ENCODE data around the gene MYBL2.

The MYBL2 gene

DNA sequence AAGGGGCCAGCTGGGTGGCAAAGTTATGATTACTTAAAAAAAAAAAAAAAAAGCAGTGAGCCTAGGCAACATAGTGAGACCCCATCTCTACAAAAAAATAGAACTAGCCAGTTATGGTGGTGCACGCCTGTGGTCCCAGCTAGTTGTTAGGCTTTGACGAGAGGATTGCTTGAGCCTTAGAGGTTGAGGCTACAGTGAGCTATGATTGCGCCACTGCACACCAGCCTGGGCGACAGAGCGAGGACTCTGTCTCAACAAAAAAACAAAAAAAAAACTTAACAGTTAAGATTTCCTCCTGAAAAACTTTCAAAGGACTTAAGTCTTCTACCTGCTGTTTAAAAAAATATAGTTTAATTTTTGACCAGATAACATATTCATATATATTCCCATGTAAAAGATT is 57.5 kb downstream of the MYBL2 start:
- DNase-seq: no peak

DNA sequence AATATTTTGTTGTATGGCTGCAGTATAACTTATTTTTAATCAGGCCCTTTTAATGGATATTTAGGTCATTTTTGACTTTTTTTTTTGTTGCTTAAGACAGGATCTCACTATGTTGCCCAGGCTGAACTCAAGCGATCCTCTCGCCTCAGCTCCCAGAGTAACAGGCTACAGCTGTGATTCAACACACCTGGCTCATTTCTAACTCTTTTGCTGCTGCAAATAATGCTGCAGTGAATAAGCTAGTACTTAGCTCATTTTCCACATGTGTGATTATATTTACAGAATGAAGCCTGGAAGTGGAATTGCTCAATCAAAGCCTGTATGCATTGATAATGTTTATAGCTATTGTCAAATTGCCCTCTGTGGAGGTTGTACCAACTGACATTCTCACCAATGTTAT is 58.8 kb downstream of the MYBL2 start:
- no peak for DNase-seq

DNA sequence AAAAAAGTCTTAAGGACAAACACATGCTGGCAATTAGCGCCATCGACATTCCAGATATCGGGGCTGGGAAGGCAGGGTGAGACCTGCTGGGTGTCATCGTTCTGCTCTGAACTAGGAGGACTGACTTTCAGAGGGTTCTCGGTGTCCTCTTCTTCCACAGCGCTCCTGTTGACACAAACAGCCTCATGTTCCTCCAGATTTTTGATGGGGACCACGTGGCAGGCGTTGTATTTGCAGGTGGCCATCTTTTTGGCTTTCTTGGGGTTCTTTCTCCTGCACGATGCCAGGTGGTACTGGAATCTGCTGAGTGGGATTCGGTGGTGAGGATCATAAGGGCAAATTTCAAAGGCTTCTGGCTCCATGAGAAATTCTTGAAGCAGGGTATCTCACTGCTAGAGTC is 59.4 kb downstream of the MYBL2 start:
- DNase-seq: no peak

- no peak for DNase-seq
These were observed 60.0 kb downstream of the MYBL2 start, which contains the start of gene GTSF1L for GRCh38 chr20:43726811-43727338. GTSF1L (minus strand) TSS chr20:43727002; CDS start chr20:43726694, 308 bp downstream.

DNA sequence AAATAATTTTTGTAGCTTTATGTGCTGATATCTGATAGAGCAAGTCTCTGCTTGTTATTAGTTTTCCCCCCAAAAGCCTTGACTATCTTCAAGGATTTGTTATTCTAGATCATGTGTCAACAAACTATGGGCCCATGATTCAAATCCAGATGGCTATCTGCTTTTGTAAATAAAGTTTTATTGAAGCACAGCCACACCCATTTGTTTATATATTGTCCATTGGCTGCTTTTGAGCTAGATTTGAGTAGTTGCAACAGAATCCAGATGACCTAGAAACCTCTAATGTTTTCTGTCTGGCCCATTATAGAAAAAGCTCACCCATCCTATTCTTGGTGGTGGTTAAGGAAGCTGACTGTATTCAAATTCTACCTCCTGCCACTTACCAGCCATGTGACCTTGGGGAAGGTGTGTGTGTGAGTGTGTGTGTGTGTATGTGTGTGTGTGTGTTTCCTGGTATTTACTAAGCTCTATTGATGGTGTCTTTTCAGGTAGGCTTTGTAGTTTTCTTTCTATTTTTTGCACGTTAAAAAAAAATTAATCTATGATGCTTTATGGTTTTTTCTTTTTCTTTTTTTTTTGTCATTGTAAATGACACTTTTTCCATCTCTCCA is 61.2 kb downstream of the MYBL2 start:
- DNase-seq: no peak

DNA sequence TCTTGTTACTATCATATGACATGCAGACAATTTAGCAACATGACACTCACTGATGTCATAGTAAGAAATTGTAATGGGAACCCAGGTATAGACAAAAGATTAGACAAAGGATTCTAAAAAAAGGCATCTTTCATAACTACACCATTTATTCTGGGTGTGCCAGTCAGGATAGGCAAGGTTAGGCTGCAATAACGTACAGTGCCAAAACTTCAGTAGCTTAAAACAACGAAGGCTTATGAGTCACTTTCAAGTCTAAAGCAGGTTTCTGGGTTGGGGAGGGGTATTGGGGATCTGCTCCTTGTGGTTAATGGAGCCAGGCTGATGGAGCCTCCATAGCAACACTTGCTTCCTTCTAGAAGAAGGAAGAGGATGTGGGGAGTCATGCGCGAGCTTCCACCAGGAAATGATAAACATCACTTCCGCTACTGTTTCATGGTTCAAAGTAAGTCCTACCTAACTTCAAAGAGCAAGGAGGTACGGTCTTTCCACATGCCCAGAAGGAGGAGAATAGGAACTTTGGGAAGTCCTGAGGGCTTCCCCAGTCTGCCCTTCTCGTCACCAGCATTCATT is 61.9 kb downstream of the MYBL2 start:
- DNase-seq: no peak

GRCh38 chr20:43731469-43731868 is 64.6 kb downstream of the MYBL2 start:
- DNase-seq: no peak

GRCh38 chr20:43731927-43732326 is 65.0 kb downstream of the MYBL2 start:
- no peak for DNase-seq

DNA sequence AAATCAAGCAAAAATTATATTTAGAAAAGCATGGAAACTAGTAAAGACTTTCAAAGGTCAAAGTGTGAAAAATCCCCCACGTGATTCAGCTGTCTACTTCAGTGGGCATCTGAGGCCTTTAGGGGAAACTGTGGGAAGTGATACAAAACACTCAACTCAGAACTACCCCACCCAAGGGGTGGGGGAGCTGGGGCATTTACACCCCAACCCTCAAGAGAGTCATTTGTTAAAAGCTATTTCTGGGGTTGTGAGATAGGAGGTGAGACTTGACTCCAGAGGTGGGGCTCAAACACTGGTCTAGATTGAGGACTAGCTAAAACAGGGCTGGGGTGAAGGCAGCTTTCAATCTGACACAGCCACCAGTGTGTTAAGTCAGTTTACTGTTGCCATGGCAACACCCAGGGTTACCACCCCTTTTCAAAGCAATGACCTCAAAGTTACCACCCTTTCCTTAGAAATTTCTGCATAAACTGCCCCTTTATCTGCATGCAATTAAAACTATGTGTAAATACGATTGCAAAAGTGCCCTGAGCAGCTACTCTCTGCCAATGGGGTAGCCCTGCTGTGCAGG is 69.8 kb downstream of the MYBL2 start:
- no peak for DNase-seq

- no peak for DNase-seq
These were observed 71.0 kb downstream of the MYBL2 start for GRCh38 chr20:43737925-43738324.

GRCh38 chr20:43739148-43739749 is 72.3 kb downstream of the MYBL2 start:
- DNase-seq: no peak

GRCh38 chr20:43740642-43741041 is 73.7 kb downstream of the MYBL2 start:
- DNase-seq: no peak

DNA sequence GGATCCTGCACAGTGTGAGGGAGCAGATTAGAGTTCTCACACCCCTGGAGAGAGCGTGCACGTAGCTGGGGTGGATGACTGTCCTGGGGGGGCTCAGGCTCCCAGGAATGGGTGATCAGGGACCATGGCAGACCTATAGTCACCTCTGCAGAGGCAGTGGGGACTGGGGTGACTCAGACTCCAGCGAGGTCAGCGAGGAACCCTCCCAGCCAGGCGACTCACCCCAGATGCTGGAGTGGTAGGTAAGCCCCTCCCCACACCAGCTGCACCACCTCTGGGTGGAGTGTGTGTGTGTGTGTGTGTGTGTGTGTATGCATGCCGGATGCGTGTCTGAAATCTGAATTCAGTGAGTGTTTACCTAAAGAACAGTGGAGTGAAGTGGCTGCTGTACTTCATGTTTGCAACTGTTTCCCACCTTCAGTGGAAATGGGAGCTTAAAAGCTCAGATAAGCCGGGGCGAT is 77.3 kb downstream of the MYBL2 start:
- no peak for DNase-seq

GRCh38 chr20:43744966-43745730 is 78.2 kb downstream of the MYBL2 start:
- peak; percentile 23 for DNase-seq

- DNase-seq: no peak
These were observed 79.6 kb downstream of the MYBL2 start for GRCh38 chr20:43746344-43747137.

DNA sequence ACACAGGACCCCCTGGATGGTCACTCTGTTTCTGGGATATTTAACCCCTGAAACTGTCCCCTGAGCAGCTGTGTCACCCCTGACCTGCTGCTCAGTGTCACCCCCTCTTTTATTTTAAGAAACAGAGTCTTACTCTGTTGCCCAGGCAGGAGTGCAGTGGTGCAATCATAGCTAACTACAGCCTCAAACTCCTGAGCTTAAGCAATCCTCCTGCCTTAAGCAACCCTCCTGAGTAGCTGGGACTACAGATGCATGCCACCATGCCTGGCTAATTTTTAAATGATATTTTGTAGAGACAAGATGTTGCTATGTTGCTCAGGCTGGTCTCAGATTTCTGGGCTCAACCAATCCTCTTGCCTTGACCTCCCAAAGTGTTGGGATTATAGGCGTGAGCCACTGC is 81.4 kb downstream of the MYBL2 start:
- DNase-seq: no peak

GRCh38 chr20:43749734-43750294 is 82.9 kb downstream of the MYBL2 start:
- DNase-seq: peak; percentile 35

DNA sequence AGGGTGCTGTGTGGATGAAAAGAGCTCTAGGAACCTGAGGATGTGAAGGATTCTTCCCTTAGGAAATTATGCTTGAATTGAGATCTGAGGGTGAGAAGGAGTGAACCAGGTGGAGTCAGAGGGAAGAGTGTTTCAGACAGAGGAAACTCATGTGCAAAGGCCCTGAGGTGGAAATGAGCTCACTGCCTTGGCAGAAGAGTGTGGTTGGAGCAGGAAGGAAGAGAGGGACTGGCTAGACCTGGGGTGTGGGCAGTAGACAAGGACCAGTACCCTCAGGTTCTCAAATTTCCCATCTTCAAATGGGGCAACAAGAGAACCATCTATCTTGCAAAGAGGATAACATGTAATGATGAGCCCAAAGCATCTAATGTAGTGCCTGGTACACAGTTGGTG is 83.9 kb downstream of the MYBL2 start:
- DNase-seq: no peak

GRCh38 chr20:43751167-43752050 is 84.5 kb downstream of the MYBL2 start:
- no peak for DNase-seq

- DNase-seq: no peak
These were observed 85.1 kb downstream of the MYBL2 start for GRCh38 chr20:43752051-43752360.
